Stimulated activated naive B cell treated with anti-CD40 and anti-IgM and Interleukin-4, amounts not matched to agents 10 μg/mL and 1 μg/mL and 100 μg/mL, for 72 hours (primary cell): Measurements from ENCODE around the gene DEFB125.
"Not testable (repeated sequence)": the region's sequence is repeated elsewhere in the genome, so short reads cannot be mapped to it uniquely, and the experiment has no call there.

ENCODE experiments used
- ATAC-seq, 2 donors: fragments of 150-1000 bp; cut with Tn5 transposase; replicated peaks; 2 replicates each; pipeline ENCODE4 v1.10.0; 2021; ENCODE audit warnings: moderate library complexity in 1 of 2
- DNase-seq: peaks from one replicate; pipeline ENCODE4 v3.0.0; 2021
- H3K27ac Mint-ChIP-seq: one replicate; pipeline ENCODE4 v1.8.0; 2022; ENCODE audit warnings: mild to moderate bottlenecking, mixed read lengths
- H3K27me3 Mint-ChIP-seq, 2 donors: one replicate each; pipeline ENCODE4 v1.8.0; 2022; ENCODE audit warnings: mixed read lengths in 2 of 2
- H3K36me3 Mint-ChIP-seq, 2 donors: one replicate each; pipeline ENCODE4 v1.8.0; 2022; ENCODE audit warnings: mixed read lengths in 2 of 2, mild to moderate bottlenecking in 1 of 2
- H3K4me1 Mint-ChIP-seq, 2 donors: one replicate each; pipeline ENCODE4 v1.8.0; 2022; ENCODE audit warnings: mixed read lengths in 2 of 2, mild to moderate bottlenecking in 1 of 2
- H3K4me3 Mint-ChIP-seq, 2 donors: one replicate each; pipeline ENCODE4 v1.8.0; 2022; ENCODE audit warnings: mild to moderate bottlenecking in 2 of 2, mixed read lengths in 2 of 2, moderate library complexity in 1 of 2
- H3K9me3 Mint-ChIP-seq, 2 donors: one replicate each; pipeline ENCODE4 v1.8.0; 2022; ENCODE audit warnings: mixed read lengths in 2 of 2, mild to moderate bottlenecking in 1 of 2

Gene DEFB125

DNA sequence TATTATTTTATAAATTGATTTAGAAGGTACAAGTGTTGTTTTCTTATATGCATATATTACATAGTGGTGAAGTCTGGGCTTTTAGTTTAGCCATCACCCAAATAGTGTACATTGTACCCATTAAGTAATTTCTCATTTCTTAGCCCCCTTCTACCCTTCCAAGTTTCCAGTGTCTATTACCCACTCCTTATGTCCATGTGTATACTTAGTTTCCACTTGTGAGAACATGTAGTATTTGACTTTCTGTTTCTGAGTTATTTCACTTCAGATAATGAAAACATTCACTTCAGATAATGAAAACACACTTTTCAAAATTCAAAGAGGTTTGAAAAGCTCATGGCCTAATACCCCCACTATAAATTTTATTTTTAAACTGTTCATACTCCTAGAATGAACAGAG lies 14.5 kb downstream of the DEFB125 start:
- H3K4me1 Mint-ChIP-seq: no peaks in the 10 kb centered on the region
- ATAC-seq (no peak), DNase-seq (no peak)
- peaks cover 51 to 58% of the 10 kb centered on the region in 2 donors for H3K27me3 Mint-ChIP-seq
- no peak overlapping the region for H3K4me3 Mint-ChIP-seq
- peaks cover 2 to 3% of the 10 kb centered on the region in 2 donors for H3K9me3 Mint-ChIP-seq
- no peak overlapping the region for H3K27ac Mint-ChIP-seq
- no peaks in the 10 kb centered on the region for H3K36me3 Mint-ChIP-seq

DNA sequence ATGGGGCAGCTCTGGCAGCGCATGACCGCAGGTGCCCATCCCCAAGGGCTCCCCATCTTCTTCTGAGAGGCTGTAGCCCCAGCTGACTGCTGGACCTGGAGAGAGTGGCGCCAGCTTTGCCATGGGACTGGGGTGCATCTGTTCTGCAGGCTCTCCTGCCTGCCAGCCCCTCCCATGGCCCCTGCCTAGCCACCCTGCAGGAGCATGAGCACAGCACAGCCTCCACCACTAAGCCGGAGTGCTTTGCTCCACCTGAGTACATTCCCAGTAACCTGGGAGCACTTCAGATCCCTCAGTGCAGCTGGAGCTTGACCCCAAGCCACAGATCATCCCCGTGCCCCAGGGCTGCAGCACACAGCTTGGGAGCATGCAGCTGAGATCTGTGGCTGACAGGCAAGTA lies 16.0 kb downstream of the DEFB125 start:
- H3K27ac Mint-ChIP-seq: no peak overlapping the region
- ATAC-seq (no peak), DNase-seq (no peak)
- H3K4me3 Mint-ChIP-seq: no peak overlapping the region
- no peaks in the 10 kb centered on the region for H3K9me3 Mint-ChIP-seq
- H3K27me3 Mint-ChIP-seq: peaks cover 45 to 67% of the 10 kb centered on the region in 2 donors
- no peaks in the 10 kb centered on the region for H3K4me1 Mint-ChIP-seq
- H3K36me3 Mint-ChIP-seq: no peaks in the 10 kb centered on the region

DNA sequence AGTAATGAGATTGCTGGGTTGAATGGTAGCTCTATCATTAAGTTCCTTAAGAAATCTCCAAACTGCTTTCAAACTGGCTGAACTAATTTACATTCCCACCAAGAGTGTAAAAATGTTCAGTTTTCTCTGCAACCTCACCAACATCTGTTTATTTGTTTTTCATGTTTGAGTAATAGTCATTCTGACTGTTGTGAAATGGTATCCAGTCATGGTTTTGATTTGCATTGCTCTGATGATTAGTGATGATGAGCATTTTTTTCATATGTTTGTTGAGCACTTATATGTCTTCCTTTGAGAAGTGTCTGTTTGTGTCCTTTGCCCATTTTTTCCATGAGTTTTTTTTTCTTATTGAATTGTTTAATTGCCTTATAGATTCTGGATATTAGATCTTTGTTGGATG lies 24.9 kb downstream of the DEFB125 start:
- H3K36me3 Mint-ChIP-seq: peaks cover 0 to 2% of the 10 kb centered on the region in 2 donors
- ATAC-seq (no peak), DNase-seq (no peak)
- peaks cover 4 to 14% of the 10 kb centered on the region in 2 donors for H3K9me3 Mint-ChIP-seq
- no peaks in the 10 kb centered on the region for H3K4me1 Mint-ChIP-seq
- H3K4me3 Mint-ChIP-seq: no peak overlapping the region
- H3K27me3 Mint-ChIP-seq: peaks cover 23 to 37% of the 10 kb centered on the region in 2 donors
- no peak overlapping the region for H3K27ac Mint-ChIP-seq

DNA sequence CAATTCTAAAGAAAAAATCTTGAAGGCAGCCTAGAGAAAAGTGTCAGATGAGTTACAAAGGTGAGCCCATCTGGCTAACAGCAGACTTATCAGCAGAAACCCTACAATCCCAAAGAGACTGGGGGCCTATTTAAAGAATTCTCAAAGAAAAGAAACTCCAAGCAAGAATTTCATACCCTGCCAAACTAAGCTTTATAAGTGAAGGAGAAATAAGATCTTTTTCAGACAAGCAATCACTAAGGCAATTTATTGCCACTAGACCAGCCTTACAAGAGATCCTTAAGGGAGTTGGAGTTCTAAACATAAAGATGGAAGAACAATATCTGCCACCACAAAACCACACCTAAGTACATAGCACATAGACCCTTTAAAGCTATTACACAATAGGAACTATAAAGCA lies 30.0 kb downstream of the DEFB125 start:
- H3K4me1 Mint-ChIP-seq: no peaks in the 10 kb centered on the region
- H3K4me3 Mint-ChIP-seq: no peak overlapping the region
- H3K36me3 Mint-ChIP-seq: peaks cover 0 to 2% of the 10 kb centered on the region in 2 donors
- peaks cover 7 to 14% of the 10 kb centered on the region in 2 donors for H3K9me3 Mint-ChIP-seq
- DNase-seq: no peak
- no peak for ATAC-seq
- peaks cover 30 to 48% of the 10 kb centered on the region in 2 donors for H3K27me3 Mint-ChIP-seq
- no peak overlapping the region for H3K27ac Mint-ChIP-seq

DNA sequence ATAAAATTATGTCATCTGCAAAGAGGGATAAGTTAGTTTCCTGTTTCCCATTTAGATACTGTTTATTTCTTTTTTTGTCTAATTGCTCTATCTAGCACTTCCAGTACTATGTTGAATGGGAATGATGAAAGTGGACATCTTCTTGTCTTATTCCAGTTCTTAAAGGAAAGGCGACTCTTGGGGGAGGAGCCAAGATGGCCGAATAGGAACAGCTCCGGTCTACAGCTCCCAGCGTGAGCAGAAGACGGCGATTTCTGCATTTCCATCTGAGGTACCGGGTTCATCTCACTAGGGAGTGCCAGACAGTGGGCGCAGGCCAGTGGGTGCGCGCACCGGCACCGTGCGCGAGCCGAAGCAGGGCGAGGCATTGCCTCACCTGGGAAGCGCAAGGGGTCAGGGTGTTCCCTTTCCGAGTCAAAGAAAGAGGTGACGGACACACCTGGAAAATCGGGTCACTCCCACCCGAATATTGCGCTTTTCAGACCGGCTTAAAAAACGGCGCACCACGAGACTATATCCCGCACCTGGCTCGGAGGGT lies 42.4 kb downstream of the DEFB125 start:
- not testable (repeated sequence) for H3K4me1 Mint-ChIP-seq, H3K27ac Mint-ChIP-seq, DNase-seq, H3K36me3 Mint-ChIP-seq, ATAC-seq, H3K4me3 Mint-ChIP-seq, H3K9me3 Mint-ChIP-seq
- peaks cover 11 to 27% of the 10 kb centered on the region in 2 donors for H3K27me3 Mint-ChIP-seq

DNA sequence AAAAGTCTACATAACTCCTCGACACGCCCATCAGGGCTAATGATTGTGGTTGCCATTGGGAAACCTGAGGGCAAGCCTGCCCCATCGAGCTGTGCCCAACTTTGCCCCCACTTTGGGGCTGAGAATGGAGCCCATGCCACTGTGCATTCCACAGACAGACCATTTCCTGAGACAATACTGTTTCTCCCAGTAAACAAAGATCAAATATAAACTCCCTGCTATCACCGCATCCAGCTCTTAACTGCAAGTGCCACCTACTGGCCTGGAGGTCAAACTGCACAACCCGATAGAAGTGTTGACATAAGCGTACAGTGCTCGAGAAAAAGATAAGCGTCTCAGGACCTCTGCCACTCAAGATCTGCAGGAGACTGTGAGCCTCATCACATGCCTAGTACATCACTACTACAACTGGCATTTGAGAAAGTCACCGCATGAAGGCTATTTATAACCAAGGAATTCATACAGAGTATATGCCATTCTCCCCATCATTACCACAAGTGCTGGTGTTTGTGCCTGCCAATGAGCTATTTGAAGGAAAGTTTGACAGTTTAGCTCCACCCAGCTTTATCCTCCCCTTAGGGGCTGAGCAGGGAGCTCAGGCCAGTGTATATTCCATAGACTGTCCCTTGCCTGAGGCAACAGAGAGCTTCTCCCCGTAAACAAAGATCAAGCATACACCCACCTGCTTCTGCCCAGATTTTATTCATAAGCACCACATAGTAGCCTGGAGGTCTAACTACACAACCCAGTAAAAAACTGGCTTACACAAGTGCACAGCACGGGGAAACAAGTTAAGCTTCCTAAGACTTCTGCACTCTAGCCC lies 50.4 kb downstream of the DEFB125 start:
- no peak for ATAC-seq
- H3K36me3 Mint-ChIP-seq: no peaks in the 10 kb centered on the region

DNA sequence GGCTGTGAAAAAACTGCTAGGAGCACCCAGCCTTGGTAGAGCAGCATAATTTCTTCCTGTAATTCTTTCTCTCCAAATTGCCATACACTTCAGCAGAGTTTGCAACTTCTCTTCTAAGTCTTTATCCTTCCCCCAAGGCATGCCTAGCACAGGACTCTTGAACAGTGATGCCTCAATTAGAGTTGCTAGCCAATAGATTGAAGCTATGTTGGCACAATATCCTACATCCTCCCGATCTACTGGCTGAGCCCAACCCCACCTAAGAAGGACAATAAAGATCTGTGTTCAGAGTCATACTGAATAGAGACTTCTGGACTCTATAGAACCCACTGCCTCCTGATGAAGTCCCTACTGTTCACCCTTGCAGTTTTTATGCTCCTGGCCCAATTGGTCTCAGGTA lies 54.8 kb downstream of the DEFB125 start, which contains the start of gene DEFB126:
Gene DEFB126 (plus strand): TSS at position 301 of the 400 bp plus-strand sequence. CDS start 39 bp downstream, at position 340.
- peaks cover 32 to 36% of the 10 kb centered on the region in 2 donors for H3K27me3 Mint-ChIP-seq
- no peaks in the 10 kb centered on the region for H3K4me1 Mint-ChIP-seq
- no peak for DNase-seq

More for the DNA sequence above, 50.4 kb downstream of the DEFB125 start:
- no peak for DNase-seq
- Mint-ChIP-seq H3K9me3 (peaks cover 0 to 7% of the 10 kb centered on the region in 2 donors), H3K27ac (no peak overlapping the region), H3K4me3 (no peak overlapping the region), H3K27me3 (peaks cover 23 to 30% of the 10 kb centered on the region in 2 donors), H3K4me1 (no peaks in the 10 kb centered on the region)

DNA sequence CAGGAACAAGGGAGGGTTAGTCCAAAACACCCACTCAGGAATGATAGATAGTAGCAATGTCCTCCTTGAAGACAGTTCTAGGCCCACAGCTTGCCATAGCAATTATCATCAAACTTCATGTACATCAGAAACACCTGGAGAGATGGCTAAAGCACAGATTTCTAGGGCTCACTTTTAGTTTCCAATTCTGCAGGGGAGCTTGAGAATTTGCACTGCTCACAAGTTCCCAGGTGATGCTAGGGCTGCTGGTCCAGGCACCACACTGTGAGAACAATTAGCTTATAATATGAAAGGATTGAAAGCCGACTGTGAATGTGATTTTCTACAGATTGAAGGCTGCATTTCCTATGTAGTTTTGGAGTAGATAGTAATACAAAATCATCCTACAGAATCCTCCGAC lies 58.4 kb downstream of the DEFB125 start:
- Mint-ChIP-seq H3K9me3 (no peaks in the 10 kb centered on the region), H3K27ac (no peak overlapping the region), H3K36me3 (no peaks in the 10 kb centered on the region), H3K4me1 (no peaks in the 10 kb centered on the region), H3K27me3 (peaks cover 13 to 23% of the 10 kb centered on the region in 2 donors), H3K4me3 (no peak overlapping the region)
- DNase-seq: no peak
- ATAC-seq: no peak

More for the DNA sequence above, 54.8 kb downstream of the DEFB125 start, which contains the start of gene DEFB126:
- no peaks in the 10 kb centered on the region for H3K36me3 Mint-ChIP-seq
- no peak for ATAC-seq
- peaks cover 0 to 5% of the 10 kb centered on the region in 2 donors for H3K9me3 Mint-ChIP-seq
- no peak within 1 kb of the TSS for H3K27ac Mint-ChIP-seq
- no peak within 1 kb of the TSS for H3K4me3 Mint-ChIP-seq
